Spleen (tissue), 11 donors: ENCODE measurements around the gene SMIM33. TPM values are rescaled to one million over a fixed set of nuclear protein-coding genes. Genes with fewer than 3 reads are reported as not detected.

ENCODE experiments used
- DNase-seq: peaks from one replicate; pipeline ENCODE4 v3.0.0-alpha.2; 2020
- H3K27ac ChIP-seq, 8 donors: fragments of 200-600 bp; sonication (generic) in 7 of 8; 1 replicate in 4 of 8; 2 replicates in 4 of 8; pipeline versions ENCODE4 v1.5.0 to v1.8.0; 2016 to 2021; ENCODE audit warnings: inconsistent platforms in 4 of 8, mild to moderate bottlenecking in 4 of 8, moderate library complexity in 1 of 8
- H3K27me3 ChIP-seq, 7 donors: fragments of 200-600 bp; sonication (generic) in 6 of 7; replicated peaks in 1 of 7; 1 replicate in 4 of 7; 2 replicates in 3 of 7; pipeline versions ENCODE4 v1.5.0 to v1.8.0; 2016 to 2021; ENCODE audit warnings: inconsistent platforms in 3 of 7, mild to moderate bottlenecking in 1 of 7
- H3K36me3 ChIP-seq, 6 donors: fragments of 200-600 bp; sonication (generic) in 5 of 6; 1 replicate in 4 of 6; 2 replicates in 2 of 6; pipeline versions ENCODE4 v1.5.0 to v1.8.0; 2016 to 2021; ENCODE audit warnings: inconsistent platforms in 2 of 6
- H3K4me1 ChIP-seq, 6 donors: fragments of 200-600 bp; sonication (generic) in 5 of 6; 1 replicate in 3 of 6; 2 replicates in 3 of 6; pipeline versions ENCODE4 v1.5.0 to v1.8.0; 2016 to 2021; ENCODE audit warnings: inconsistent platforms in 3 of 6
- H3K4me3 ChIP-seq, 8 donors: fragments of 200-600 bp; sonication (generic) in 7 of 8; 1 replicate in 4 of 8; 2 replicates in 4 of 8; pipeline versions ENCODE4 v1.5.0 to v1.8.0; 2016 to 2021; ENCODE audit warnings: inconsistent platforms in 4 of 8, mild to moderate bottlenecking in 4 of 8, moderate library complexity in 2 of 8
- H3K9me3 ChIP-seq, 8 donors: fragments of 200-600 bp; sonication (generic) in 7 of 8; 1 replicate in 4 of 8; 2 replicates in 4 of 8; pipeline versions ENCODE4 v1.5.0 to v1.8.0; 2016 to 2021; ENCODE audit warnings: inconsistent platforms in 4 of 8
- CTCF ChIP-seq, 11 experiments: fragments of 200-600 bp in 7 of 11; fragments of 450-650 bp in 4 of 11; sonication (generic) in 4 of 11; IDR thresholded peaks in 8 of 11; conservative IDR thresholded peaks in 3 of 11; 1 replicate in 7 of 11; 2 replicates in 4 of 11; pipeline versions ENCODE4 v1.4.0 to v1.8.0; 2016 to 2021; ENCODE audit warnings: antibody characterized with exemption in 11 of 11, inconsistent platforms in 4 of 11, mild to moderate bottlenecking in 1 of 11
- POLR2A ChIP-seq, 3 donors: fragments of 450-650 bp; IDR thresholded peaks; one replicate each; pipeline ENCODE4 v1.5.1; 2017; ENCODE audit warnings: antibody characterized with exemption in 3 of 3, mild to moderate bottlenecking in 1 of 3
- POLR2AphosphoS5 ChIP-seq, 3 donors: sonication (generic); formaldehyde crosslinking; IDR thresholded peaks; one replicate each; pipeline ENCODE4 v1.5.1; 2017; ENCODE audit warnings: antibody characterized with exemption in 3 of 3
- WGBS, 5 donors: extraction: QIAGEN DNeasy Blood & Tissue Kit in 3 of 5; methylation state at CpG; one replicate each; pipeline versions ENCODE4 v1.1.5 to v1.1.7; 2013 to 2018; 5-methylcytosine and 5-hydroxymethylcytosine counted together
- intact Hi-C: fragments of 100-400 bp; cut with DNase I; formaldehyde crosslinking; loops from one replicate; pipeline ENCODE4 v1.15.0; 2023; ENCODE audit warnings: low total_unique reads
- polyA plus RNA-seq, 3 donors: library from polyadenylated mRNA; stranded (reverse); fragments of 200-250 nt; gene quantifications; one replicate each; pipeline ENCODE4 v1.2.1, GENCODE V29; 2013
- total RNA-seq, 7 donors: library from RNA; depleted of rRNA in 3 of 7; stranded (reverse); fragments of >200 nt in 3 of 7; fragmentation: NEBNext Ultra II Directional in 4 of 7; extraction: Animal tissue kit (Norgen Biotek cat#: 25700) in 4 of 7; gene quantifications; one replicate each; pipeline versions ENCODE4 v1.1.0 to v1.2.1, GENCODE V29; 2016 to 2021
- donor health status: healthy with polysubstance abuse.
- donor health status: DM: no; HTN: no; CAD: no; lungs with moderate emphysema.
- donor health status: DM: no; HTN: no; CAD: no.
- donor health status: Bipolar disorder and iron deficiency.
- donor health status: healthy.
- donor health status: DM: no; HTN: no; CAD: no.
- donor health status: DM: yes; HTN: yes; CAD: no.

Gene SMIM33
- total and polyA plus RNA-seq, 10 donors: 0.03 to 0.24 TPM; not detected in 8

- DNase-seq: peak; percentile 78
- Histone ChIP-seq H3K9me3 (no peaks in the 10 kb centered on the region), H3K4me3 (peak within 1 kb of the TSS; percentile 3 to 63 (median 28)), H3K27me3 (no peaks in the 10 kb centered on the region), H3K4me1 (peaks cover 0 to 51% (median 25%) of the 10 kb centered on the region in 6 donors), H3K36me3 (no peaks in the 10 kb centered on the region), H3K27ac (peak within 1 kb of the TSS; percentile 27 to 80 (median 58))
- intact Hi-C loops: no loop called here
- TF ChIP-seq POLR2AphosphoS5 (IDR thresholded peaks at IDR 0.05) (peak; percentile 34 to 67 (median 60)), POLR2A (IDR thresholded peaks at IDR 0.05) (no peak), CTCF (IDR thresholded peaks at IDR 0.05 in 8 of 11, conservative IDR thresholded peaks at IDR 0.05 in 3 of 11) (no peak)
- 68 to 81% (median 79%) methylated on average over 10 of the region's 10 CpGs for WGBS, 5 donors
Measured at GRCh38 chr5:139462586-139463276, 8.1 kb upstream of the SMIM33 start, which contains the start of gene ECSCR. ECSCR (minus strand) TSS chr5:139462743; CDS start chr5:139462670, 73 bp downstream.

GRCh38 chr5:139468421-139468931 lies 2.3 kb upstream of the SMIM33 start:
- Histone ChIP-seq H3K27ac (peak overlapping the region in 4 of 8 donors; percentile 35 to 59 (median 52)), H3K36me3 (no peaks in the 10 kb centered on the region), H3K4me3 (no peak overlapping the region), H3K4me1 (peaks cover 6 to 56% (median 32%) of the 10 kb centered on the region in 6 donors), H3K9me3 (no peaks in the 10 kb centered on the region), H3K27me3 (no peaks in the 10 kb centered on the region)
- intact Hi-C loops: no loop called here
- DNase-seq: no peak
- TF ChIP-seq CTCF (IDR thresholded peaks at IDR 0.05 in 8 of 11, conservative IDR thresholded peaks at IDR 0.05 in 3 of 11) (no peak), POLR2A (IDR thresholded peaks at IDR 0.05) (no peak), POLR2AphosphoS5 (IDR thresholded peaks at IDR 0.05) (no peak)
- WGBS, 5 donors: 46 to 76% (median 67%) methylated on average over 8 of the region's 8 CpGs

GRCh38 chr5:139472386-139473030 lies 1.7 kb downstream of the SMIM33 start:
- Histone ChIP-seq H3K27me3 (no peaks in the 10 kb centered on the region), H3K9me3 (no peaks in the 10 kb centered on the region), H3K4me1 (peaks cover 20 to 96% (median 63%) of the 10 kb centered on the region in 6 donors), H3K4me3 (no peak overlapping the region), H3K27ac (peak overlapping the region; percentile 40 to 84 (median 71)), H3K36me3 (peaks cover 0 to 31% (median 19%) of the 10 kb centered on the region in 6 donors)
- TF ChIP-seq POLR2AphosphoS5 (IDR thresholded peaks at IDR 0.05) (peak in 1 of 3 donors; percentile 62), POLR2A (IDR thresholded peaks at IDR 0.05) (no peak)
- intact Hi-C loops: no loop called here
- WGBS, 5 donors: 71 to 84% (median 79%) methylated on average over 14 to 15 of the region's 15 CpGs
- DNase-seq: no peak

- intact Hi-C loops: no loop called here
- TF ChIP-seq CTCF (IDR thresholded peaks at IDR 0.05 in 8 of 11, conservative IDR thresholded peaks at IDR 0.05 in 3 of 11) (no peak), POLR2AphosphoS5 (IDR thresholded peaks at IDR 0.05) (peak in 1 of 3 donors; percentile 27)
- Histone ChIP-seq H3K36me3 (peaks cover 0 to 37% (median 25%) of the 10 kb centered on the region in 6 donors), H3K4me1 (peaks cover 20 to 100% (median 66%) of the 10 kb centered on the region in 6 donors), H3K4me3 (no peak overlapping the region), H3K27me3 (no peaks in the 10 kb centered on the region), H3K9me3 (no peaks in the 10 kb centered on the region), H3K27ac (peak overlapping the region; percentile 40 to 84 (median 71))
- no peak for DNase-seq
- 60 to 81% (median 65%) methylated on average over 6 to 8 of the region's 8 CpGs for WGBS, 5 donors
Measured at GRCh38 chr5:139473105-139473504, 2.3 kb downstream of the SMIM33 start.
